Hepatocyte (in vitro differentiated cells): ENCODE data around the gene SRBD1. TPM values are rescaled to one million over a fixed set of nuclear protein-coding genes. Genes with fewer than 3 reads are reported as not detected.

Source experiments
- DNase-seq: peaks from one replicate; pipeline ENCODE4 v3.0.0-alpha.2; 2016; ENCODE audit warnings: low spot score
- H2AFZ ChIP-seq: fragments of 200-600 bp; sonication (generic); 2 replicates; pipeline ENCODE4 v1.6.0; 2016; ENCODE audit warnings: antibody characterized with exemption, mild to moderate bottlenecking
- H3K27ac ChIP-seq: fragments of 200-600 bp; sonication (generic); 2 replicates; pipeline ENCODE4 v1.5.1; 2016; ENCODE audit warnings: mild to moderate bottlenecking
- H3K27me3 ChIP-seq: fragments of 200-600 bp; sonication (generic); 2 replicates; pipeline ENCODE4 v1.6.1; 2016
- H3K36me3 ChIP-seq: fragments of 200-600 bp; sonication (generic); replicated peaks from 2 replicates; pipeline ENCODE4 v1.5.1; 2016; ENCODE audit warnings: low read depth; ENCODE audit not compliant: insufficient read depth
- H3K4me1 ChIP-seq: fragments of 200-600 bp; sonication (generic); 2 replicates; pipeline ENCODE4 v1.5.1; 2016; ENCODE audit warnings: mild to moderate bottlenecking, moderate library complexity; ENCODE audit not compliant: insufficient read depth
- H3K4me2 ChIP-seq: fragments of 200-600 bp; sonication (generic); 2 replicates; pipeline ENCODE4 v1.6.0; 2016
- H3K4me3 ChIP-seq: fragments of 200-600 bp; sonication (generic); 2 replicates; pipeline ENCODE4 v1.5.1; 2016; ENCODE audit warnings: mild to moderate bottlenecking
- H3K79me2 ChIP-seq: fragments of 200-600 bp; sonication (generic); 2 replicates; pipeline ENCODE4 v1.6.0; 2017; ENCODE audit warnings: mild to moderate bottlenecking
- H3K9me2 ChIP-seq: fragments of 200-600 bp; sonication (generic); replicated peaks from 2 replicates; pipeline ENCODE4 v1.6.0; 2017; ENCODE audit warnings: mild to moderate bottlenecking; ENCODE audit not compliant: insufficient read depth
- H3K9me3 ChIP-seq: fragments of 200-600 bp; sonication (generic); 2 replicates; pipeline ENCODE4 v1.5.1; 2016; ENCODE audit warnings: low read depth, mild to moderate bottlenecking
- H4K20me1 ChIP-seq: fragments of 200-600 bp; sonication (generic); 2 replicates; pipeline ENCODE4 v1.6.0; 2016; ENCODE audit warnings: mild to moderate bottlenecking; ENCODE audit not compliant: insufficient read depth, poor library complexity, severe bottlenecking
- CTCF ChIP-seq: fragments of 200-600 bp; sonication (generic); IDR thresholded peaks from 2 replicates; pipeline ENCODE4 v1.5.1; 2016; ENCODE audit warnings: antibody characterized with exemption, mild to moderate bottlenecking; ENCODE audit not compliant: poor library complexity
- EZH2 ChIP-seq: fragments of 200-600 bp; sonication (generic); IDR thresholded peaks from 2 replicates; pipeline ENCODE4 v1.6.1; 2016; ENCODE audit warnings: antibody characterized with exemption, mild to moderate bottlenecking, borderline replicate concordance
- EZH2phosphoT487 ChIP-seq: fragments of 200-600 bp; sonication (generic); IDR thresholded peaks from one replicate; pipeline ENCODE4 v1.6.1; 2018; ENCODE audit warnings: antibody characterized with exemption, mild to moderate bottlenecking, low read depth, moderate library complexity; ENCODE audit not compliant: unreplicated experiment, severe bottlenecking
- WGBS: methylation state at CpG from one replicate; pipeline ENCODE4 v1.1.6; 2016; ENCODE audit warnings: low lambda C conversion rate; ENCODE audit errors: missing lambda C conversion rate; 5-methylcytosine and 5-hydroxymethylcytosine counted together
- polyA plus RNA-seq: library from polyadenylated mRNA; unstranded; fragments of >200 nt; fragmentation: Nextera tagmentation; extraction: Ambion mirVana; gene quantifications from 2 replicates; pipeline ENCODE4 v1.2.1, GENCODE V29; 2016
- total RNA-seq: library from RNA; depleted of rRNA; stranded (reverse); fragments of >200 nt; gene quantifications from 2 replicates; pipeline ENCODE4 v1.2.3, GENCODE V29; 2014

Gene SRBD1
- total and polyA plus RNA-seq, 2 experiments from 2014 or later = 6.7 to 16.6 TPM

- no peak for TF ChIP-seq EZH2
- TF ChIP-seq CTCF = no peak
- no peak for TF ChIP-seq EZH2phosphoT487
- H2AFZ ChIP-seq = no peak overlapping the region
- H3K36me3 ChIP-seq = no peaks in the 10 kb centered on the region
- no peak overlapping the region for H3K27ac ChIP-seq
- no peak overlapping the region for H3K4me3 ChIP-seq
- no peak overlapping the region for H3K4me2 ChIP-seq
- no peaks in the 10 kb centered on the region for H3K9me2 ChIP-seq
- 83% methylated on average over 3 of the region's 3 CpGs for WGBS
- no peak for DNase-seq
- peaks cover 1% of the 10 kb centered on the region for H3K79me2 ChIP-seq
- H4K20me1 ChIP-seq = no peaks in the 10 kb centered on the region
- H3K27me3 ChIP-seq = no peaks in the 10 kb centered on the region
- no peaks in the 10 kb centered on the region for H3K9me3 ChIP-seq
- H3K4me1 ChIP-seq = no peaks in the 10 kb centered on the region
Measured at GRCh38 chr2:45614871-45615415, 3.9 kb upstream of the SRBD1 start.

GRCh38 chr2:45614330-45614729, 3.3 kb upstream of the SRBD1 start:
- TF ChIP-seq EZH2 (no peak), EZH2phosphoT487 (no peak), CTCF (no peak)
- H3K4me2 ChIP-seq = no peak overlapping the region
- no peak overlapping the region for H3K4me3 ChIP-seq
- 88% methylated on average over 1 of the region's 1 CpG for WGBS
- no peak for DNase-seq
- no peaks in the 10 kb centered on the region for H3K9me3 ChIP-seq
- no peaks in the 10 kb centered on the region for H3K9me2 ChIP-seq
- H4K20me1 ChIP-seq = no peaks in the 10 kb centered on the region
- H3K27ac ChIP-seq = no peak overlapping the region
- H3K79me2 ChIP-seq = peaks cover 7% of the 10 kb centered on the region
- no peak overlapping the region for H2AFZ ChIP-seq
- no peaks in the 10 kb centered on the region for H3K36me3 ChIP-seq
- no peaks in the 10 kb centered on the region for H3K27me3 ChIP-seq
- no peaks in the 10 kb centered on the region for H3K4me1 ChIP-seq

GRCh38 chr2:45612731-45613130, 1.7 kb upstream of the SRBD1 start:
- no peaks in the 10 kb centered on the region for H3K27me3 ChIP-seq
- TF ChIP-seq CTCF = no peak
- no peak for TF ChIP-seq EZH2phosphoT487
- no peak for TF ChIP-seq EZH2
- H2AFZ ChIP-seq = no peak overlapping the region
- no peaks in the 10 kb centered on the region for H3K36me3 ChIP-seq
- DNase-seq = no peak
- peaks cover 17% of the 10 kb centered on the region for H3K79me2 ChIP-seq
- no peaks in the 10 kb centered on the region for H3K4me1 ChIP-seq
- H4K20me1 ChIP-seq = no peaks in the 10 kb centered on the region
- H3K4me3 ChIP-seq = no peak overlapping the region
- no peaks in the 10 kb centered on the region for H3K9me2 ChIP-seq
- H3K9me3 ChIP-seq = no peaks in the 10 kb centered on the region
- 82% methylated on average over 2 of the region's 2 CpGs for WGBS
- H3K27ac ChIP-seq = no peak overlapping the region
- H3K4me2 ChIP-seq = no peak overlapping the region

GRCh38 chr2:45612285-45612684, 1.2 kb upstream of the SRBD1 start:
- Histone ChIP-seq H3K27ac (no peak overlapping the region), H3K4me2 (no peak overlapping the region), H4K20me1 (no peaks in the 10 kb centered on the region), H3K4me1 (no peaks in the 10 kb centered on the region), H3K9me2 (no peaks in the 10 kb centered on the region), H3K27me3 (no peaks in the 10 kb centered on the region), H3K4me3 (no peak overlapping the region), H3K79me2 (peaks cover 19% of the 10 kb centered on the region), H2AFZ (no peak overlapping the region), H3K36me3 (no peaks in the 10 kb centered on the region), H3K9me3 (no peaks in the 10 kb centered on the region)
- DNase-seq = no peak
- 65% methylated on average over 2 of the region's 2 CpGs for WGBS
- TF ChIP-seq EZH2 (no peak), EZH2phosphoT487 (no peak)
